HEK293T (cell line): Measurements from ENCODE around the gene SPECC1L.

Source experiments
- BHLHE40 ChIP-seq: fragments of 450-650 bp; IDR thresholded peaks from 2 replicates; pipeline ENCODE4 v1.6.1; 2016; ENCODE audit warnings: mild to moderate bottlenecking, moderate library complexity, borderline replicate concordance
- ELF4 ChIP-seq: fragments of 450-650 bp; IDR thresholded peaks from 2 replicates; pipeline ENCODE4 v1.6.1; 2017; ENCODE audit warnings: antibody characterized with exemption
- FOXM1 ChIP-seq: fragments of 450-650 bp; IDR thresholded peaks from 2 replicates; pipeline ENCODE4 v1.6.1; 2017; ENCODE audit warnings: mild to moderate bottlenecking, borderline replicate concordance
- HDGF ChIP-seq: fragments of 450-650 bp; IDR thresholded peaks from 2 replicates; pipeline ENCODE4 v1.6.1; 2017; ENCODE audit warnings: antibody characterized with exemption, borderline replicate concordance
- L3MBTL2 ChIP-seq: fragments of 450-650 bp; conservative IDR thresholded peaks from 2 replicates; pipeline ENCODE4 v1.6.1; 2016; ENCODE audit warnings: mild to moderate bottlenecking
- LEF1 ChIP-seq: fragments of 450-650 bp; IDR thresholded peaks from 2 replicates; pipeline ENCODE4 v1.6.1; 2017; ENCODE audit warnings: mild to moderate bottlenecking, borderline replicate concordance
- SP1 ChIP-seq: fragments of 450-650 bp; IDR thresholded peaks from 2 replicates; pipeline ENCODE4 v1.6.1; 2017
- SUZ12 ChIP-seq: fragments of 450-650 bp; IDR thresholded peaks from 2 replicates; pipeline ENCODE4 v1.6.1; 2016; ENCODE audit warnings: mild to moderate bottlenecking
- TARDBP ChIP-seq: fragments of 450-650 bp; IDR thresholded peaks from 2 replicates; pipeline ENCODE4 v1.6.1; 2016

DNA sequence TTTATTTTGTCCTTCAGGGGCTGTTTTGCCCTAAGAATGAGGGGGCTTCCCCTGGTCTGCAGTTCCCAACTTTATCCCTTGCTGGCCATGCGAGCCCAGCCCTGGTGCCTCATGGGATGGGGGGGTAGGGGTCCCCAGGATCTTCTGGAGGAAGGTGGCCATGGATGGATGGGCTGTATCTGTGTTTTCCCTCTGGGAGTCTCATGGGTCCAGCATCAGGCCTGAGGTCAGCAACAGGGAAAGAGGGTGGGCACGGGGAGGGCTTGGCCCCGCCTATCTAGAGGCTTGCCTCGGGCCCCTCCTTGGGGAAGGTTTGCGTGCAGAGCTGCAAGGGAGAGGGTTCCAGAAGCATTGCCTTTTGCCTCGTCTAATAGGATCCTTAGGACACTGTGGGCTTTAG is 146.0 kb downstream of the SPECC1L start:
- TF ChIP-seq FOXM1 (no peak), L3MBTL2 (no peak), ELF4 (no peak), BHLHE40 (no peak), SUZ12 (no peak), HDGF (no peak), TARDBP (no peak), LEF1 (no peak), SP1 (no peak)
